WERI-Rb-1 (cell line): Measurements from ENCODE around the gene NDUFA3.

Experiments used
- DNase-seq: peaks from one replicate; pipeline ENCODE4 v3.0.0-alpha.2; 2020
- H3K27ac ChIP-seq: fragments of 250-450 bp; sonication (Bioruptor Pico); 2 replicates; pipeline ENCODE4 v1.5.1; 2020; ENCODE audit warnings: mild to moderate bottlenecking, moderate library complexity
- H3K27me3 ChIP-seq: fragments of 250-450 bp; sonication (Bioruptor Pico); 2 replicates; pipeline ENCODE4 v1.5.1; 2021; ENCODE audit warnings: mild to moderate bottlenecking, low read depth, moderate library complexity; ENCODE audit not compliant: insufficient read depth, severe bottlenecking
- H3K36me3 ChIP-seq: fragments of 250-450 bp; sonication (Bioruptor Pico); 2 replicates; pipeline ENCODE4 v1.5.1; 2020; ENCODE audit warnings: mild to moderate bottlenecking, moderate library complexity
- H3K4me3 ChIP-seq: 2 replicates; pipeline ENCODE4 v1.5.1; 2011; ENCODE audit warnings: low read depth, mild to moderate bottlenecking, control low read depth, low read length
- H3K9me3 ChIP-seq: fragments of 250-450 bp; sonication (Bioruptor Pico); 2 replicates; pipeline ENCODE4 v1.5.1; 2021; ENCODE audit warnings: mild to moderate bottlenecking, moderate library complexity; ENCODE audit not compliant: severe bottlenecking
- CTCF ChIP-seq: IDR thresholded peaks from 2 replicates; pipeline ENCODE4 v1.5.1; 2011; ENCODE audit warnings: low read depth, mild to moderate bottlenecking, control low read depth, inconsistent platforms, low read length

Gene NDUFA3

GRCh38 chr19:54124393-54124792 lies 21.7 kb downstream of the NDUFA3 start:
- H3K36me3 ChIP-seq = peaks cover 71% of the 10 kb centered on the region
- H3K4me3 ChIP-seq = no peak overlapping the region
- no peak for DNase-seq
- no peak overlapping the region for H3K27ac ChIP-seq
- no peak for TF ChIP-seq CTCF
- H3K9me3 ChIP-seq = no peaks in the 10 kb centered on the region
- H3K27me3 ChIP-seq = no peaks in the 10 kb centered on the region

- H3K27ac ChIP-seq = no peak overlapping the region
- H3K4me3 ChIP-seq = no peak overlapping the region
- no peak for DNase-seq
- H3K9me3 ChIP-seq = no peaks in the 10 kb centered on the region
- no peaks in the 10 kb centered on the region for H3K27me3 ChIP-seq
- TF ChIP-seq CTCF = no peak
- H3K36me3 ChIP-seq = peaks cover 68% of the 10 kb centered on the region
Measured at GRCh38 chr19:54125713-54126112, 23.1 kb downstream of the NDUFA3 start.

DNA sequence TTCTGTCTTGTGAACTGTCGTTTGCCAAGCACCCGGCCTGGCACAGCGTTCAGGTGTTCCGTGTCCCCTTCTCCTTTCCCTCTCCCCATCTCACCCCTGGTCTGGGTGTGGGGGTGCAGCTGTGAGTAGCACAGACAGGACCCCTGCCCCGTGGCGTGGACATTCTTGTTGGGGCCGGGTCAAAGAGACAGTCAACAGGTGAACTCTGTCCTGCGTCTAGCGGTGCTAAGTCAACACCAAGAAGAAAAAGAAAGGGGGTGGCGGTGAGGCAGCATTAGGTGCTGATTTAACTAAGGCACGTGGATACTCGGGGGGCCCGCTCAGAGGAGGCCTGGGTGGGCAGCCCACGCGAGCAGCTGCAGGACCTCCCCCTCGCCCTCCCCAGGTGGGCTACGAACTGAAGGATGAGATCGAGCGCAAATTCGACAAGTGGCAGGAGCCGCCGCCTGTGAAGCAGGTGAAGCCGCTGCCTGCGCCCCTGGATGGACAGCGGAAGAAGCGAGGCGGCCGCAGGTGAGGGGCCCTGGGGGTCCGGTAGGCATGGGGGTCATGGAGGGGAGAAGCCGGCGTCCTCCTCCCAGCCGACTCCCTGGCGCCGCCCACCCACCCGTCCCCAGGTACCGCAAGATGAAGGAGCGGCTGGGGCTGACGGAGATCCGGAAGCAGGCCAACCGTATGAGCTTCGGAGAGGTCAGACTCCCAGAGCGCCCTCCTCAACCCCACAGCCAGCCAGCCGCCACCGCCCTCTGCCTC lies 25.2 kb downstream of the NDUFA3 start:
- no peak for DNase-seq
- Histone ChIP-seq H3K9me3 (no peaks in the 10 kb centered on the region), H3K4me3 (no peak overlapping the region), H3K27ac (no peak overlapping the region), H3K27me3 (no peaks in the 10 kb centered on the region), H3K36me3 (peaks cover 68% of the 10 kb centered on the region)
- no peak for TF ChIP-seq CTCF

DNA sequence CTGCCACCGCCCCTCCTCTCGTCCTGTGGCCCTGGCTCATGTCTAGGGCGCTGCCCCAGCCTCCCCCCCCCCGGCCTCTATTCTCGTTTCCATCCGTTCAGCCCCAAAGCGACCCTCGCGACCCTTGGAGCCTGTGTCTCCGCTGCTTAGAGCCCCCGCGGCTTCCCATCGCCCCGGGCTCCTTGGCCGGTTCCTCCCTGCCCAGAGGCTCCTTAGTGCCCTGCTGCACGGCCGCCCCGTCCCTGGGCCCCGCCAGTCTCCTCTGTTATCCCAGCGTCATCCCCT lies 25.7 kb downstream of the NDUFA3 start:
- H3K36me3 ChIP-seq = peaks cover 66% of the 10 kb centered on the region
- H3K27ac ChIP-seq = no peak overlapping the region
- no peaks in the 10 kb centered on the region for H3K9me3 ChIP-seq
- DNase-seq = no peak
- H3K4me3 ChIP-seq = no peak overlapping the region
- H3K27me3 ChIP-seq = no peaks in the 10 kb centered on the region
- no peak for TF ChIP-seq CTCF

- TF ChIP-seq CTCF = no peak
- DNase-seq = no peak
- H3K36me3 ChIP-seq = peaks cover 60% of the 10 kb centered on the region
- no peak overlapping the region for H3K27ac ChIP-seq
- no peaks in the 10 kb centered on the region for H3K27me3 ChIP-seq
- H3K4me3 ChIP-seq = no peak overlapping the region
- no peaks in the 10 kb centered on the region for H3K9me3 ChIP-seq
Measured at GRCh38 chr19:54128796-54129616, 26.4 kb downstream of the NDUFA3 start.
